ENCODE measurements around the gene TRIM63.

The TRIM63 gene

GRCh38 chr1:26064553-26064952, 2.9 kb downstream of the TRIM63 start:
- no peak for TF ChIP-seq CTCF (IDR thresholded peaks at IDR 0.05; ENCODE audit: low read depth, low read length)
- no peak overlapping the region for H3K4me3 ChIP-seq (ENCODE audit: low read depth, low read length)

GRCh38 chr1:26060832-26061574, 6.4 kb downstream of the TRIM63 start:
- no peak for TF ChIP-seq CTCF (IDR thresholded peaks at IDR 0.05; ENCODE audit: low read depth, low read length)
- H3K4me3 ChIP-seq (ENCODE audit: low read depth, low read length): no peak overlapping the region

- no peak for TF ChIP-seq CTCF (IDR thresholded peaks at IDR 0.05; ENCODE audit: low read depth, low read length)
- no peak overlapping the region for H3K4me3 ChIP-seq (ENCODE audit: low read depth, low read length)
Observed at GRCh38 chr1:26059906-26060305, 7.5 kb downstream of the TRIM63 start.

- no peak overlapping the region for H3K4me3 ChIP-seq (ENCODE audit: low read depth, low read length)
- TF ChIP-seq CTCF (IDR thresholded peaks at IDR 0.05; ENCODE audit: low read depth, low read length): no peak
Observed at GRCh38 chr1:26058052-26058595, 9.3 kb downstream of the TRIM63 start.

GRCh38 chr1:26057189-26057588, 10.2 kb downstream of the TRIM63 start:
- TF ChIP-seq CTCF (IDR thresholded peaks at IDR 0.05; ENCODE audit: low read depth, low read length): no peak
- no peak overlapping the region for H3K4me3 ChIP-seq (ENCODE audit: low read depth, low read length)

GRCh38 chr1:26055041-26055440, 12.4 kb downstream of the TRIM63 start:
- TF ChIP-seq CTCF (IDR thresholded peaks at IDR 0.05; ENCODE audit: low read depth, low read length): no peak
- no peak overlapping the region for H3K4me3 ChIP-seq (ENCODE audit: low read depth, low read length)

GRCh38 chr1:26053718-26054560, 13.5 kb downstream of the TRIM63 start:
- no peak for TF ChIP-seq CTCF (IDR thresholded peaks at IDR 0.05; ENCODE audit: low read depth, low read length)
- H3K4me3 ChIP-seq (ENCODE audit: low read depth, low read length): no peak overlapping the region

Measured in WI38 (cell line).